ENCODE measurements around the gene BBS9.

DNA sequence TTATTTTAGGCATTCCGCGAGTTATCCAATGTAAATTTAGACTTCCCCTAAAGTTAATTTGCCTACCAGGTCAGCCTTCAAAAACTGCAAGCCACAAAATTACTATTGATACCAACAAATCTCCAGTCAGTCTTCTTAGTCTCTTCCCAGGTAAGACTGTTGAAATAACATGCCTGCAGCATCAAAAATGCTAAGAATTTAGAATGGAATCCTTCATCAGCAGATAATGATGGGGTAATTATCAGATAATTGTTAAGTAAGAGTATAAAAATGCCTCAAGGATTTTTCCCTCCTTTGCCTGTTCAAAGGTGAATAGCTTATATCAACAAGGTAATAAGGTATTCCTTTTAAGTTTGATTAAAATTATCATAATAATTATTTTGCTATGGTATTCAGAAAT lies 228.5 kb downstream of the BBS9 start:
- TF ChIP-seq, protein P1, sequence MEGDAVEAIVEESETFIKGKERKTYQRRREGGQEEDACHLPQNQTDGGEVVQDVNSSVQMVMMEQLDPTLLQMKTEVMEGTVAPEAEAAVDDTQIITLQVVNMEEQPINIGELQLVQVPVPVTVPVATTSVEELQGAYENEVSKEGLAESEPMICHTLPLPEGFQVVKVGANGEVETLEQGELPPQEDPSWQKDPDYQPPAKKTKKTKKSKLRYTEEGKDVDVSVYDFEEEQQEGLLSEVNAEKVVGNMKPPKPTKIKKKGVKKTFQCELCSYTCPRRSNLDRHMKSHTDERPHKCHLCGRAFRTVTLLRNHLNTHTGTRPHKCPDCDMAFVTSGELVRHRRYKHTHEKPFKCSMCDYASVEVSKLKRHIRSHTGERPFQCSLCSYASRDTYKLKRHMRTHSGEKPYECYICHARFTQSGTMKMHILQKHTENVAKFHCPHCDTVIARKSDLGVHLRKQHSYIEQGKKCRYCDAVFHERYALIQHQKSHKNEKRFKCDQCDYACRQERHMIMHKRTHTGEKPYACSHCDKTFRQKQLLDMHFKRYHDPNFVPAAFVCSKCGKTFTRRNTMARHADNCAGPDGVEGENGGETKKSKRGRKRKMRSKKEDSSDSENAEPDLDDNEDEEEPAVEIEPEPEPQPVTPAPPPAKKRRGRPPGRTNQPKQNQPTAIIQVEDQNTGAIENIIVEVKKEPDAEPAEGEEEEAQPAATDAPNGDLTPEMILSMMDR (IDR thresholded peaks at IDR 0.05): no peak
- no peak for TF ChIP-seq POLR2A (IDR thresholded peaks at IDR 0.05)
